Epithelial cell of proximal tubule (primary cell): ENCODE data around the gene SAFB. TPM values are rescaled to one million over a fixed set of nuclear protein-coding genes. Genes with fewer than 3 reads are reported as not detected.

Experiments used
- DNase-seq: peaks from one replicate; pipeline ENCODE4 v3.0.0-alpha.2; 2011; ENCODE audit warnings: low read depth
- H3K4me3 ChIP-seq: 2 replicates; pipeline ENCODE4 v1.5.1; 2011; ENCODE audit warnings: low read depth, mild to moderate bottlenecking, low read length
- total RNA-seq: library from RNA; depleted of rRNA; stranded (reverse); fragments of >200 nt; gene quantifications from 2 replicates; pipeline ENCODE4 v1.2.3, GENCODE V29; 2015
- TF ChIP-seq, protein P1 (sequence below): conservative IDR thresholded peaks from 2 replicates; pipeline ENCODE4 v1.5.1; 2012; ENCODE audit warnings: low read depth, mild to moderate bottlenecking, low read length

The SAFB gene
- total RNA-seq, 1 donor from 2014 or later = 65.6 TPM

- TF ChIP-seq, protein P1, sequence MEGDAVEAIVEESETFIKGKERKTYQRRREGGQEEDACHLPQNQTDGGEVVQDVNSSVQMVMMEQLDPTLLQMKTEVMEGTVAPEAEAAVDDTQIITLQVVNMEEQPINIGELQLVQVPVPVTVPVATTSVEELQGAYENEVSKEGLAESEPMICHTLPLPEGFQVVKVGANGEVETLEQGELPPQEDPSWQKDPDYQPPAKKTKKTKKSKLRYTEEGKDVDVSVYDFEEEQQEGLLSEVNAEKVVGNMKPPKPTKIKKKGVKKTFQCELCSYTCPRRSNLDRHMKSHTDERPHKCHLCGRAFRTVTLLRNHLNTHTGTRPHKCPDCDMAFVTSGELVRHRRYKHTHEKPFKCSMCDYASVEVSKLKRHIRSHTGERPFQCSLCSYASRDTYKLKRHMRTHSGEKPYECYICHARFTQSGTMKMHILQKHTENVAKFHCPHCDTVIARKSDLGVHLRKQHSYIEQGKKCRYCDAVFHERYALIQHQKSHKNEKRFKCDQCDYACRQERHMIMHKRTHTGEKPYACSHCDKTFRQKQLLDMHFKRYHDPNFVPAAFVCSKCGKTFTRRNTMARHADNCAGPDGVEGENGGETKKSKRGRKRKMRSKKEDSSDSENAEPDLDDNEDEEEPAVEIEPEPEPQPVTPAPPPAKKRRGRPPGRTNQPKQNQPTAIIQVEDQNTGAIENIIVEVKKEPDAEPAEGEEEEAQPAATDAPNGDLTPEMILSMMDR = no peak
- DNase-seq = no peak
- peak overlapping the region; percentile 97 for H3K4me3 ChIP-seq
Measured at GRCh38 chr19:5621311-5621944, 1.5 kb upstream of the SAFB start.

- TF ChIP-seq, protein P1 = no peak
- no peak for DNase-seq
Measured at GRCh38 chr19:5621945-5622464, 878 bp upstream of the SAFB start.

GRCh38 chr19:5623397-5624017 is 624 bp downstream of the SAFB start:
- DNase-seq = no peak
- peak overlapping the region; percentile 97 for H3K4me3 ChIP-seq

More at GRCh38 chr19:5621945-5622464, 878 bp upstream of the SAFB start:
- H3K4me3 ChIP-seq = peak overlapping the region; percentile 97

GRCh38 chr19:5624018-5624663 is 1.3 kb downstream of the SAFB start:
- peak overlapping the region; percentile 97 for H3K4me3 ChIP-seq
- TF ChIP-seq, protein P1 = no peak
- no peak for DNase-seq

More at GRCh38 chr19:5623397-5624017, 624 bp downstream of the SAFB start:
- TF ChIP-seq, protein P1 = no peak

DNA sequence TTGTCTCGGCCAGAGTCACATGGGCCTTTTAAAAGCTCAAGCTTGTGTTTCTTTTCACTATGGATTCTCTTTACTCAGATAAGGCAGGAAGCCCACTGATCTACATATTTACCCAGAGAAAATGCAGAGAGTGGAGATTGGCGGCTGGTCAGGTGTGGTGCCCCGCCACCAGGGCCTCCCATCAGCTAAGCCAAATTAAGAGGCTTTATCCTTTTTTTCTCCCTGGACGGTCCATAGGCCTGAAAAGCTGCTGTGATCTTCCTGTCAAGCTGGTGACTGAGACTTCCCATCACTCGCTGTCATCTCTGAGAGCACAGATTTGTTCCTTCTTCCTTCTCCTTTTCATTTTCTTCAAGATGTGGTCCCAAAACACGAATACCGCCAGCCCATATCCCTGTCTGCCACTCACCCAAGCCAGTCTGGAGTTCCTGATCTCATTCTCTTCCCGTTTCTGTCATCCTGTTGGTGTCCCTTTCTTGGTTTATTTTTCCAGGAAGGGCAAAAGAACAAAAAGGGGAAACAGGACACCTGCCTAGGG is 1.9 kb downstream of the SAFB start:
- TF ChIP-seq, protein P1 = no peak
- DNase-seq = no peak
- H3K4me3 ChIP-seq = peak overlapping the region; percentile 97

GRCh38 chr19:5625641-5626040 is 2.8 kb downstream of the SAFB start:
- DNase-seq = no peak
- peak overlapping the region; percentile 97 for H3K4me3 ChIP-seq
- TF ChIP-seq, protein P1 = no peak
